Midbrain (tissue), 1 donor: ENCODE data around the gene ALOX12.
A peak's percentile ranks its signal among the peaks of the same experiment; 100 is the strongest.
"Not testable (repeated sequence)": the region's sequence is repeated elsewhere in the genome, so short reads cannot be mapped to it uniquely, and the experiment has no call there.

Experiments used
- DNase-seq: peaks from one replicate; lab custom pipeline; 2025; lab: John Stamatoyannopoulos, UW

Gene ALOX12

GRCh38 chr17:7045492-7046126 is 49.8 kb downstream of the ALOX12 start:
- DNase-seq, result peak; percentile 80

GRCh38 chr17:7046127-7046724 is 50.4 kb downstream of the ALOX12 start:
- DNase-seq, result no peak

- DNase-seq, result not testable (repeated sequence)
Observed at GRCh38 chr17:7046725-7047397, 51.0 kb downstream of the ALOX12 start.

- DNase-seq, result no peak
Observed at GRCh38 chr17:7047566-7047965, 51.7 kb downstream of the ALOX12 start.

GRCh38 chr17:7048968-7049367 is 53.1 kb downstream of the ALOX12 start:
- DNase-seq, result no peak

GRCh38 chr17:7050583-7050982 is 54.7 kb downstream of the ALOX12 start:
- not testable (repeated sequence) for DNase-seq

GRCh38 chr17:7056386-7056785 is 60.5 kb downstream of the ALOX12 start:
- DNase-seq, result no peak

- DNase-seq, result no peak
Observed at GRCh38 chr17:7058831-7059447, 63.1 kb downstream of the ALOX12 start.
